HS-27A (cell line): ENCODE data around the gene VRTN.
"Not testable (repeated sequence)": the region's sequence is repeated elsewhere in the genome, so short reads cannot be mapped to it uniquely, and the experiment has no call there.

Experiments
- DNase-seq: peaks from one replicate; pipeline ENCODE4 v3.0.0-alpha.2; 2012; ENCODE audit warnings: low read depth, missing footprints

VRTN gene

DNA sequence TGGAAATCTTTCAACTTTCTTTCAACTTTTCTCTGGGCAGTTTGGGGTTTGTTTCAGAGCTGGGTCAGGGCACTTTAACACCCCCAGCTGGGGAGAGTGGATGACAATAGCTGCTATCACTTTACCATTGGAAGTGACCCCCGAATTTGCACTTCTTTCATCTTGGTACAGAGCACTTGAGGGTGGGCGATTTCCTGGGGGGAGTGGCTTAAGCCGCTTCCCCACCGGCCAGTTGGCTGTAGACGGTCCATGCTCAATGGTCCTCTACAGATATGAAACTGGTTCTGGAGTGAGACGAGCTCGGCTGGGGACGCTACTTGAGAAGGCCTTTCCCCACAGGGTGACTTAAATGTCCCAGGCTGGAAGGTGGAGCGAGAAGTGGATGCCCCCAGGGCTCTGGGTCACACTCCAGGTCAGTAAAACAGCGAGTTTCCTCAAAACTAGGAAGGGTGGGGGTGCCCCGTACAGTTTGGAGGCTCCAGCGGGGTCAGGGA, at the start of gene VRTN:
Gene VRTN (plus strand): TSS at position 231 of the 494 bp plus-strand sequence. CDS start 8,313 bp downstream, outside the sequence.
- DNase-seq, result no peak

DNA sequence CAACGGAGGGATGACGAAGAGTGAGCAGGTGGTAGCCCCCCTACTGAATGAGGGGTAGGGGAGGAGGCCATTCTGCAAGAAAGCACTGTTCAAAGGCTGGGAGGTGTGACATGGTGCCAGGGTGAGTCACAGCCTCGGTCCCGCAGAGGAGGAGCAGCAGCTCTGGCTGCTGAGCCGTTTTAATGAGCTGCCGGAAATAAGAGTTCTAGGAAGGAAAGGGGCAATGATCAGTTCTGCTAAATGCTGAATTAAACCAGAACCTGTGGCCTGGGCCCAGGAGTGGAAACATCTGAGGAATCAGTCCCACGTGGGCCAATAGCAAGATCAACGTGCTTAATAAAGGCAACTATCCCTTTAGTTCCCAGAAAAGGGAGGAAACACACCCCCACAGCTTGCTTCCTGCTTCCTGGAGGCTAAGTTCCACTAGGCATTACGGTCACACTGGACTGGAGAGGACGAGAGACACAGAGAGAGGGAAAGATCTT, 49.2 kb upstream of the VRTN start:
- no peak for DNase-seq

GRCh38 chr14:74301594-74302151, 46.6 kb upstream of the VRTN start:
- DNase-seq, result no peak

GRCh38 chr14:74302152-74302628, 46.1 kb upstream of the VRTN start:
- peak; percentile 12 for DNase-seq

- peak; percentile 73 for DNase-seq
Measured at GRCh38 chr14:74302634-74303569, 45.4 kb upstream of the VRTN start, which contains the start of gene ABCD4. TSS of gene ABCD4 (minus strand) at chr14:74302934. CDS start at chr14:74302912, 22 bp downstream.

- no peak for DNase-seq
Measured at GRCh38 chr14:74308695-74309094, 39.6 kb upstream of the VRTN start.

- DNase-seq, result no peak
Measured at GRCh38 chr14:74309125-74310022, 38.9 kb upstream of the VRTN start.

DNA sequence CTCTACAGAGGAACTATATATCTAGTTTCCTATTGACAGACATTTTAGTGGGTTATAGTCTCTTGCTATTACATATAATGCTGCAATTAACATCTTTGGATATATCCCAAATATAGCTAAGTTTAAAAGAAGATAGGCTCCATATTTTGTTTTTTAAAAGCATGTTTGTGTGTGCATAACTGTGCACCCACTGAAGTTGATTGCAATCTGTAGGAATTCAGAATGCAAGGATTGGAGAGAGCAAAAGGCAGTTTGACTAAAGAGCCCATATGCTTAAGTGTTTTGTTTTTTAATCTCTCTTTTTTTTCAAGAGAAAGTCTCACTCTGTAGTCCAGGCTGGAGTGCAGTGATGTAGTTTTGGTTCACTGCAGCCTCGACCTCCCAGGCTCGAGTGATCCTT, 36.1 kb upstream of the VRTN start:
- no peak for DNase-seq

DNA sequence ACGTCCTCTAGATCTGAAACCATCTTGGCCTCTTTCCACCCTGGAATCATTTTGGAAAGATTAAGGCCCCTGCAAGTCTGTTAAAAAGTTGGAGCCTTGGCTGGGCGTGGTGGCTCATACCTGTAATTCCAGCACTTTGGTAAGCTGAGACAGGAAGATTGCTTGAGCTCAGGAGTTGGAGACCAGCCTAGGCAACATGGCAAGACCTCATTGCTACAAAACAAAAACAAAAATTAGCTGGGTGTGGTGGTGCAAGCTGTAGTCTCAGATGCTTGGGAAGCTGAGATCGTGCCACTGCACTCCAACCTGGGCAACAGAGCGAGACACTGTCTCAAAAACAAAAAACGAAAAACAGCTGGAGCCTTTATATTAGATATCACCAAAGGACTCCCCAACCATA, 34.7 kb upstream of the VRTN start:
- DNase-seq, result no peak

DNA sequence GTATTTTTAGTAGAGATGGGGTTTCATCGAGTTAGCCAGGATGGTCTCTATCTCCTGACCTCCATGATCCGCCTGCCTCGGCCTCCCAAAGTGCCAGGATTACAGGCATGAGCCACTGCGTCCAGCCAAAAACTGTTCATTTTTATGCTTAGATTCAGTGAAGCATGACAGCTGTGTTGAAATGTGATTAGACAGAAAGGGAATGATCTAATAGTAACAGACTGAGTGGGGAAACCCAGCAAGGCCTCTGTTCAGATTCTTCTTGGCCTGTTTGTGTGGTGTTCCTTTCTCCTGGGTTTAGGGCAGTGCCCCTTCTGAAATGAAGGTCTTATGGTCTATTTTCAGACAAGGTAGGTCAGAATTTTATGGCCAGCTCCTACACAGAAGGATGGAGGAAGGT, 33.7 kb upstream of the VRTN start:
- DNase-seq, result no peak

GRCh38 chr14:74324931-74325361, 23.3 kb upstream of the VRTN start:
- peak; percentile 9 for DNase-seq

- no peak for DNase-seq
Measured at GRCh38 chr14:74325446-74325845, 22.8 kb upstream of the VRTN start.

DNA sequence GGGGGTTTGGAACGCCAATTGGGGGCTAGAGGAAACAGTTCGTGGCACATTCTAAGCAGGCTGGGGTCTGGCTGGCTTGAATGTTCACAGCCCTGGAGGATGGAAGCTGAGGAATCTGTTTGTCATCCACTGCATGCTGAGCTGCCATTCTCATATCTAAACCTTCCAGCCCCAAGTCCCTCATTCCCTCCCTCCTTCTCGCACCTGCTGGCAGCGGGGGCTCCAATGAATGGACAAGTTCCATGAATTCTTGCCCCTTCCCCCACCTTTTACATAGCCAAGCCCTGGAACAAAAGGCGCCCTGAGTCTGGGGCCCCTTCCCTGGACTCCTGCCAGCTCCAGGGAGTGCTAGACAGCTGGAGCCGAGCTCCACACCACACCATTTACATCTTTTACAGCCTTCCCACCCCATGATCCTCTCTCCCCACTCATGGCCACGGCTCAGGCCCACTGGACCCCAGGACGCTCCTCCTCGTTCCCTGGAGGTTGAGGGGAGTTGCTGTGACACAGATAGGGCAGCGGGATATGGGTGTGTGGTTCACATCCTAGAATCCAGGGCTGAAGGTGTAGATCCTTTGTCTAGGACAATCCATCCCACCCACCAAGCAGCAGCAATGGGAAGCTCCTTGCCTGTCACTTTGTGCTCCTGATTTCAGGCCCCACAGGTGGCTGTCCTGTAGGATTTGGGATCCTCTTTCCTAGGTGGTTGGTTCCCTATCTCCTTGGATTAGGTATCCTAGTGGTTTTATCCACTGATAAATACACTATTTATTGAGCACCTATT, 21.7 kb upstream of the VRTN start:
- DNase-seq, result no peak

DNA sequence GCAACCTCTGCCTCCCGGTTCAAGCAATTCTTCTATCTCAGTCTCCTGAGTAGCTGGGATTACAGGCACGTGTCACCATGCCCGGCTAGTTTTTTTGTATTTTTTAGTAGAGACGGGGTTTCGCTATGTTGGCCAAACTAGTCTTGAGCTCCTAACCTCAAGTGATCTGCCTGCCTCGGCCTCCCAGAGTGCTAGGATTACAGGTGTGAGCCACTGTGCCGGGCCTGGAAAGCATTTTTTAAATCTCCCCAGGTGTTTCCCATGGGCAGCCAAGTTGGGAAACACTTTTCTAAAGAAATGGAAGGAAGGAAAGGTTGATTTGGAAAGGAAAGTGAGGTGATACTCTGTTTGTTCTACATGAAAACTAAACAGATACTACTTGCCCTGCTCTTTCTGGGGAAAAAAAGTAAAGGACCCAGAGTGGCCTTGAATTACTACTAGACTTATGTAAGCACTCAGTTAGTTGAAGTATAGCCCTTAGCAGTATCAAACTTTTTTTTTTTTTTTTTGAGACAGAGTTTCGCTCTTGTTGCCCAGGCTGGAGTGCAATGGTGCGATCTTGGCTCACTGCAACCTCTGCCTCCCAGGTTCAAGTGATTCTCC, 18.2 kb upstream of the VRTN start:
- not testable (repeated sequence) for DNase-seq

DNA sequence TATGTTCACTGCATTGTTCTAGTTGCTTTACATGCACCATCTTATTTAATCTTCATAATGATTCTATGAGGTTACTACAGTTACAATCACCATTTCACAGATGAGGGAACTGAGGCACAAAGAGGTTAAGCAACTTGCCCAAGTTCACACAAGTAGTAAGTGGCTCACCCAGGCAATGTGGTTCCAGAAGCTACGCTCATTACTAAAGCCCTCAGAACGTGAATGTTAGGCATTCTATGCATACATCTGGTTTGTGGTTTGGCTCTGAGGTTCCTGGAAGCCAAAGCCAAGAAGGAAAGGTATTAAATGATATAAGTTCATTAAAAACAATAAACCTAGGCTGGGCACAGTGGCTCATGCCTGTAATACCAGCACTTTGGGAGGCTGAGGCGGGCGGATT, 14.4 kb upstream of the VRTN start:
- DNase-seq, result peak; percentile 61

GRCh38 chr14:74346341-74346740, 1.9 kb upstream of the VRTN start:
- DNase-seq, result no peak

DNA sequence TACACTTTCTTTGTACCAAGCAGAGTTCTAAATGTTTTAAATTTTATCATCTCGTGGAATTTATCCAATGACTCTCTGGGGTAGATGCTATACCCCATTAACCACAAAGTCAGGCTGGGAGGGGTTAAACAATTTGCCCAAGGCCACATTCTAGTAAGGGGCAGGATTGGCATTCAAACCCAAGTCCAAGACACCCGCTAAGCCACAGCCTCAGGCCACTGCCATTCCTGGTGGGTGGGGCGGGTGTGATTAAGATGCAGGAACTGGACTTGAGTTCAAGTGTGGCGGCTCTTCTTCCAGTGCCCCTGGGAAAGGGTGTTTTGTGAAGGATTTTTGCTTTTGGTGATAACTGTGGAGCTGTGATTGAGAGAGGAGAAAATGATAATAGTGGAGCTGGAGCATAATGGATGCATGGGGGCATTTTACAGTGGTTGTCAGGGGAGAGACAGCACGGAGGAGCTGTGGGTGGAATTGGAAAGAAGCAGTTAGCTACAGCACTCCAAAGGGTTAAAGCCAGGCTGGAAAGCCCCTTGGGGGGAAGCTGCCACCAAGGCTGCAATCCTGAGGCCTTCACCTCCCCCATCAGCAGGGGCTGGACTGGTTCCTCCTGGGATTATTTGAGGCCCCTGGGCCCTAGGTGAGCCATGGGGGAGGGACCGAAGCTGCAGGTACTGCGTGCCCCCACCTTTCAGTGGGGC, 1.0 kb upstream of the VRTN start:
- DNase-seq, result no peak

DNA sequence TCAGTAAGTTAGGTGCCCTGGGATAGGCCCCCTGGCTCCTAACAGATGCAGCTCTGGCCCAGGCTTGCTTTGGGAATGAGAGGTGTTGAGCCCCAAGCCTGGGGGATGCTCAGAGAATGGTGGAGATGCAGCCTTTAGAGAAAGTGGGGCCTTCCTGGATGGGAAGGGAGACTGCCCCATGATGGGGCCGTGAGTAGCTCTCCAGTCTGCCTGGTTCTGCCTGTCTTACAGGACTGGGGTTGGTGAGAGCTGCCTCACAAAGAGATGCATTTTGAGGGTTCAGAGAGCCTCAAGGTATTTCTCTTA, 523 bp upstream of the VRTN start:
- no peak for DNase-seq

DNA sequence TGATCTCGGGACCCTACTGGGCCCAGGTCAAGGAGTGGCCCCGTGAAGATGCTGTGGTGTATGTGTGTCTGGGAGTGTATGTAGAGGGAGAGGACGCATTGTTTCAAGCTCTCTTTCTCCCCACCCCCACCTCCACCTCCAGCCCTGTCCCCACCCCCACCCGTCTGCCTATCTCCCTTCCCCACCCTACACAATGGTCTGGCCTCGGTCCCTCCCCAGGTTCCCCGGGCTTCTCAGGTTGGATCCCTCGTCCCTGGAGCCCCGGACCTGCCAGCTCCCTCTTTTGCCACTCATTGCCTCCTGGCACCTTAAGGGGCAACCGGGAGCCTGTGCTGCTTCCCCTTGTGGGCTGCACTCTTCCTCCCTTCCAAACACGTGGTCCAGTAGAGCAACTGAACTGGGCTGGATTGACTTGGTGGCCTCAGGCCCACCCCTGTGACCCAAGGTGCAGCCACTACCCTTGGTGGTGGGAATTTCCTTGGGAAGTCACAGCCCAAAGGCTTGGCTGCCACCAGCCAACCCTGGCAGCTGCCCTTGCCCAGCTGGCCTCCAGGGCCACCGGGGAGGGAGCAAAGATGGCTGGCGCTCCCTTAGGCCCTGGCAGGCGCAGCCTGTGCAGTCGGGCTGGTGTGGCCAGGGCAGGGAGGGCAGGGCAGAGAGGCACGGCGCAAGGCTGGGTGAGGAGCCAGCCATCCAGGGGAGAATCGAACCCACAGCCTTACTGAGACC, 628 bp downstream of the VRTN start:
- no peak for DNase-seq
